H1 (cell line): ENCODE measurements around the gene LCT. TPM values are rescaled to one million over a fixed set of nuclear protein-coding genes. Genes with fewer than 3 reads are reported as not detected.

Experiments used
- CTCF ChIA-PET: fragments of 300-600 bp; sonication (Branson Sonifier 250); formaldehyde crosslinking; loops from one replicate; lab custom pipeline; 2021; ENCODE audit not compliant: partially characterized antibody; lab: Charles Lee
- POLR2A ChIA-PET: fragments of 300-600 bp; sonication (Branson Sonifier 250); formaldehyde crosslinking; loops from one replicate; lab custom pipeline; 2021; ENCODE audit warnings: inconsistent platforms; ENCODE audit not compliant: partially characterized antibody; lab: Charles Lee
- DNase-seq, 2 experiments: peaks; one replicate each; pipeline versions ENCODE4 v3.0.0 to v3.0.0-alpha.2; 2010 to 2022; ENCODE audit warnings: low spot score in 2 of 2, low read depth in 1 of 2, mixed read lengths in 1 of 2
- FAIRE-seq: peaks from 2 replicates; lab custom pipeline; 2011; peaks lifted over from hg19 to GRCh38; lab: Jason Lieb, UNC
- H2AFZ ChIP-seq: 2 replicates; pipeline ENCODE4 v1.8.1; 2012; ENCODE audit warnings: low read length, inconsistent platforms
- H2AK5ac ChIP-seq: 2 replicates; pipeline ENCODE4 v1.6.1; 2013; ENCODE audit warnings: low read depth, low read length
- H2BK120ac ChIP-seq: replicated peaks from 2 replicates; pipeline ENCODE3; 2013; ENCODE audit warnings: low read depth, low read length, inconsistent platforms
- H2BK12ac ChIP-seq: 2 replicates; pipeline ENCODE4 v1.6.1; 2013; ENCODE audit warnings: low read depth, low read length
- H2BK15ac ChIP-seq: 2 replicates; pipeline ENCODE4 v1.6.1; 2013; ENCODE audit warnings: low read length
- H2BK20ac ChIP-seq: 2 replicates; pipeline ENCODE4 v1.6.1; 2013; ENCODE audit warnings: low read length
- H2BK5ac ChIP-seq: 2 replicates; pipeline ENCODE4 v1.6.1; 2013; ENCODE audit warnings: low read depth, low read length
- H3K14ac ChIP-seq: 2 replicates; pipeline ENCODE4 v1.6.1; 2013; ENCODE audit warnings: inconsistent platforms; ENCODE audit not compliant: insufficient read length
- H3K18ac ChIP-seq: 2 replicates; pipeline ENCODE4 v1.6.1; 2013; ENCODE audit warnings: low read length; ENCODE audit errors: extremely low read depth
- H3K23ac ChIP-seq: 2 replicates; pipeline ENCODE4 v1.6.1; 2013; ENCODE audit warnings: inconsistent platforms; ENCODE audit not compliant: insufficient read length
- H3K23me2 ChIP-seq: 2 replicates; pipeline ENCODE4 v1.6.1; 2013; ENCODE audit warnings: low read depth, low read length
- H3K27ac ChIP-seq: 2 replicates; pipeline ENCODE4 v1.6.1; 2011; ENCODE audit warnings: low read depth, low read length, inconsistent platforms
- H3K27me3 ChIP-seq, 4 experiments: replicated peaks in 1 of 4; 1 replicate in 1 of 4; 2 replicates in 3 of 4; pipeline versions ENCODE4 v1.6.1 to v1.8.1; 2011 to 2013; ENCODE audit warnings: low read length in 3 of 4, mild to moderate bottlenecking in 3 of 4, inconsistent platforms in 2 of 4, mixed read lengths in 2 of 4, moderate library complexity in 1 of 4; ENCODE audit not compliant: control insufficient read depth in 3 of 4, insufficient read depth in 3 of 4; ENCODE audit errors: extremely low read depth in 1 of 4
- H3K36me3 ChIP-seq, 4 experiments: 2 replicates each; pipeline versions ENCODE4 v1.6.1 to v1.8.1; 2011 to 2013; ENCODE audit warnings: mild to moderate bottlenecking in 4 of 4, low read length in 3 of 4, moderate library complexity in 2 of 4, control low read depth in 1 of 4, inconsistent platforms in 1 of 4; ENCODE audit not compliant: insufficient read depth in 4 of 4, control insufficient read depth in 2 of 4
- H3K4ac ChIP-seq: replicated peaks from 2 replicates; pipeline ENCODE3; 2013; ENCODE audit warnings: low read length, low read depth, mixed read lengths, inconsistent platforms; ENCODE audit not compliant: insufficient read length
- H3K4me1 ChIP-seq, 4 experiments: replicated peaks in 1 of 4; 1 replicate in 1 of 4; 2 replicates in 3 of 4; pipeline versions ENCODE4 v1.6.1 to v1.8.1; 2011 to 2013; ENCODE audit warnings: low read length in 3 of 4, inconsistent platforms in 2 of 4, mixed read lengths in 1 of 4; ENCODE audit not compliant: insufficient read depth in 4 of 4, control insufficient read depth in 3 of 4
- H3K4me2 ChIP-seq, 2 experiments: 2 replicates each; pipeline versions ENCODE4 v1.6.1 to v1.8.1; 2011 to 2013; ENCODE audit warnings: low read depth in 2 of 2, low read length in 2 of 2, control low read depth in 1 of 2, inconsistent platforms in 1 of 2, mild to moderate bottlenecking in 1 of 2; ENCODE audit not compliant: insufficient read depth in 1 of 2
- H3K4me3 ChIP-seq, 4 experiments: fragments of 200-600, 300-600 bp in 1 of 4; sonication (generic), shearing (Covaris generic), sonication (Bioruptor Twin) in 1 of 4; 2 replicates each; pipeline versions ENCODE4 v1.5.1 to v1.8.1; 2011 to 2016; ENCODE audit warnings: low read length in 4 of 4, low read depth in 3 of 4, control low read depth in 2 of 4, inconsistent platforms in 2 of 4, mild to moderate bottlenecking in 2 of 4, mixed read lengths in 1 of 4, moderate library complexity in 1 of 4; ENCODE audit not compliant: insufficient read depth in 2 of 4; ENCODE audit errors: extremely low read depth in 1 of 4
- H3K56ac ChIP-seq: replicated peaks from 2 replicates; pipeline ENCODE3; 2013; ENCODE audit warnings: low read depth, mild to moderate bottlenecking, mixed read lengths, low read length, inconsistent platforms; ENCODE audit not compliant: insufficient read length
- H3K79me1 ChIP-seq: 2 replicates; pipeline ENCODE4 v1.6.1; 2013; ENCODE audit warnings: low read depth, low read length, control low read depth
- H3K79me2 ChIP-seq, 2 experiments: 2 replicates each; pipeline versions ENCODE4 v1.6.1 to v1.8.1; 2012 to 2013; ENCODE audit warnings: low read length in 2 of 2, mild to moderate bottlenecking in 2 of 2, inconsistent platforms in 1 of 2; ENCODE audit not compliant: insufficient read depth in 2 of 2, control insufficient read depth in 1 of 2
- H3K9ac ChIP-seq, 4 experiments: replicated peaks in 1 of 4; 1 replicate in 1 of 4; 2 replicates in 3 of 4; pipeline versions ENCODE4 v1.6.1 to v1.8.1; 2011 to 2013; ENCODE audit warnings: low read depth in 3 of 4, low read length in 3 of 4, control low read depth in 2 of 4, mild to moderate bottlenecking in 2 of 4, moderate library complexity in 2 of 4, inconsistent platforms in 1 of 4; ENCODE audit errors: extremely low read depth in 1 of 4
- H3K9me3 ChIP-seq, 2 experiments: 2 replicates each; pipeline versions ENCODE4 v1.6.1 to v1.8.1; 2012 to 2013; ENCODE audit warnings: mild to moderate bottlenecking in 2 of 2, moderate library complexity in 2 of 2, control low read depth in 1 of 2, inconsistent platforms in 1 of 2, low read depth in 1 of 2, low read length in 1 of 2, mixed read lengths in 1 of 2; ENCODE audit not compliant: insufficient read depth in 2 of 2
- H4K20me1 ChIP-seq, 2 experiments: replicated peaks in 1 of 2; 2 replicates each; pipeline versions ENCODE3 to v1.8.1; 2011 to 2013; ENCODE audit warnings: inconsistent platforms in 2 of 2, low read length in 2 of 2, mild to moderate bottlenecking in 1 of 2; ENCODE audit not compliant: insufficient read depth in 2 of 2, control insufficient read depth in 1 of 2
- H4K5ac ChIP-seq: 2 replicates; pipeline ENCODE4 v1.6.1; 2013; ENCODE audit warnings: low read length, low read depth, mixed read lengths, inconsistent platforms; ENCODE audit not compliant: insufficient read length
- H4K8ac ChIP-seq: 2 replicates; pipeline ENCODE4 v1.8.0; 2013; ENCODE audit warnings: mild to moderate bottlenecking, moderate library complexity, low read length, inconsistent platforms; ENCODE audit not compliant: insufficient read depth; ENCODE audit errors: extremely low read depth
- H4K91ac ChIP-seq: replicated peaks from 2 replicates; pipeline ENCODE3; 2013; ENCODE audit warnings: low read length, mixed read lengths, inconsistent platforms; ENCODE audit not compliant: insufficient read length
- ATF3 ChIP-seq: IDR thresholded peaks from 2 replicates; pipeline ENCODE4 v1.6.1; 2011; ENCODE audit warnings: low read depth, mild to moderate bottlenecking, low read length; ENCODE audit not compliant: insufficient read depth
- GABPA ChIP-seq: IDR thresholded peaks from 2 replicates; pipeline ENCODE4 v1.6.1; 2011; ENCODE audit warnings: mild to moderate bottlenecking, low read length, moderate library complexity, borderline replicate concordance; ENCODE audit not compliant: insufficient read depth
- PHF8 ChIP-seq: fragments of 200-600 bp; sonication (generic); conservative IDR thresholded peaks from 2 replicates; pipeline ENCODE4 v1.7.1; 2012; ENCODE audit warnings: low read depth, mild to moderate bottlenecking, inconsistent platforms, low read length, moderate library complexity
- RAD21 ChIP-seq, 2 experiments: IDR thresholded peaks in 1 of 2; conservative IDR thresholded peaks in 1 of 2; 2 replicates each; pipeline ENCODE4 v1.6.1; 2011; ENCODE audit warnings: low read depth in 2 of 2, low read length in 2 of 2, improper control_type of control experiment in 1 of 2, inconsistent platforms in 1 of 2, mild to moderate bottlenecking in 1 of 2, moderate library complexity in 1 of 2
- WGBS, 2 experiments: shearing (Covaris generic) in 1 of 2; methylation state at CpG; one replicate each; pipeline versions ENCODE4 v1.1.6 to v1.1.7; 2013 to 2015; ENCODE audit warnings: low lambda C conversion rate in 2 of 2, mixed read lengths in 2 of 2, inconsistent platforms in 1 of 2, low coverage in 1 of 2, missing lambda C conversion rate in 1 of 2; ENCODE audit not compliant: insufficient replicate concordance in 2 of 2, insufficient coverage in 1 of 2, insufficient read length in 1 of 2; ENCODE audit errors: extremely low coverage in 1 of 2, missing lambda C conversion rate in 1 of 2; 5-methylcytosine and 5-hydroxymethylcytosine counted together
- polyA plus RNA-seq, 7 experiments: library from polyadenylated mRNA; depleted of rRNA in 3 of 7; stranded (reverse) in 5 of 7; unstranded in 2 of 7; fragments of >200 nt in 5 of 7; fragments of 200-250 nt in 2 of 7; gene quantifications; 1 replicate in 5 of 7; 2 replicates in 1 of 7; 4 replicates in 1 of 7; pipeline versions ENCODE4 v1.2.1 to v1.2.3, GENCODE V29; 2011 to 2013; ENCODE audit warnings: missing spikeins in 2 of 7, mixed read lengths in 2 of 7
- total RNA-seq: library from RNA; stranded (reverse); fragmentation: NEBNext Ultra II Directional; extraction: Animal tissue kit (Norgen Biotek cat#: 25700); gene quantifications from 2 replicates; pipeline ENCODE4 v1.2.1, GENCODE V29; 2021
- TF ChIP-seq, protein P1 (sequence below), 3 experiments: IDR thresholded peaks; 1 replicate in 2 of 3; 2 replicates in 1 of 3; pipeline versions ENCODE4 v1.5.1 to v1.6.1; 2011; ENCODE audit warnings: low read length in 3 of 3, mild to moderate bottlenecking in 3 of 3, inconsistent platforms in 2 of 3, low read depth in 1 of 3, moderate library complexity in 1 of 3; ENCODE audit not compliant: insufficient read depth in 1 of 3; ENCODE audit errors: control extremely low read depth in 1 of 3

Gene LCT
- total and polyA plus RNA-seq, 2 of the 8 experiments (the other 6 are each of a cell fraction or from before 2014, with no cell fraction given), result 0.06 TPM; not detected in 1

DNA sequence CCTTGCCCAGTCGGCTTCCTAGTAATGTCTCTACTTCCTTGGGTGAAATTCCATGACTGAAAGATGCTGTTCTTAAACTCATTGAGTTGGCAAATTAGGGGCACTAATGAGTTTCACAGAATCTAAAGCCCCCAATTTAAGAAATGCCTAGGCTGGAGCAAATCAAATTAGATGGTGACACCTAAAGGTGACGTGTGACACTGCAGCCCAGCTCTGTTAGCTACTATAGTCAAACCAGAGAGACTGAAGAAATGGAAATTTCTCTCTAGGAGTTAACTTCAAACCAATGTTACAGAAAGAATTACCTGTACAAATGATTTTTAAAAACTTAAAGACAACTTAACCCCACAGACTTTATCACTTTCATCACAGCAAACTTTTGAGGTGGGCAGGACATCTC, 37.2 kb downstream of the LCT start:
- no peaks in the 10 kb centered on the region for H3K36me3 ChIP-seq
- H3K79me1 ChIP-seq, result no peaks in the 10 kb centered on the region; the same call in 1 of the 2 replicates
- no peak overlapping the region for H3K9ac ChIP-seq
- no peak for DNase-seq
- no peak overlapping the region for H3K4me3 ChIP-seq
- no peak overlapping the region for H3K23ac ChIP-seq
- no peaks in the 10 kb centered on the region; a peak in 1 of 7 replicates for H3K4me1 ChIP-seq
- 41% methylated on average over 2 of the region's 2 CpGs; no CpG with 5 or more reads in 1 of the 2 experiments for WGBS, 2 experiments
- no peak overlapping the region for H3K4ac ChIP-seq
- H3K9me3 ChIP-seq, result peaks cover 15 to 29% of the 10 kb centered on the region in 2 experiments
- no peaks in the 10 kb centered on the region for H3K23me2 ChIP-seq
- H3K79me2 ChIP-seq, result no peaks in the 10 kb centered on the region
- ChIA-PET CTCF (interaction anchor here (1.4 to 5.8 kb wide), 7 partner anchors 8 to 86 kb away, joined by 3 to 87 read pairs (median 24); no protein-coding TSS in a partner anchor), POLR2A (no interaction called here)
- H3K14ac ChIP-seq, result no peak overlapping the region
- no peak overlapping the region for H2BK20ac ChIP-seq
- H3K27me3 ChIP-seq, result no peaks in the 10 kb centered on the region
- H2AK5ac ChIP-seq, result no peak overlapping the region
- 0 out of 4 replicates have a peak, but pooled peaks of 1 of the 2 experiments have one; percentile 1 for TF ChIP-seq RAD21 (IDR thresholded peaks at IDR 0.05 in 1 of 2, conservative IDR thresholded peaks at IDR 0.05 in 1 of 2; ENCODE audit: low read depth in 2 of 2, low read length in 2 of 2)
- no peak for TF ChIP-seq PHF8
- no peak for TF ChIP-seq GABPA
- TF ChIP-seq, protein P1, sequence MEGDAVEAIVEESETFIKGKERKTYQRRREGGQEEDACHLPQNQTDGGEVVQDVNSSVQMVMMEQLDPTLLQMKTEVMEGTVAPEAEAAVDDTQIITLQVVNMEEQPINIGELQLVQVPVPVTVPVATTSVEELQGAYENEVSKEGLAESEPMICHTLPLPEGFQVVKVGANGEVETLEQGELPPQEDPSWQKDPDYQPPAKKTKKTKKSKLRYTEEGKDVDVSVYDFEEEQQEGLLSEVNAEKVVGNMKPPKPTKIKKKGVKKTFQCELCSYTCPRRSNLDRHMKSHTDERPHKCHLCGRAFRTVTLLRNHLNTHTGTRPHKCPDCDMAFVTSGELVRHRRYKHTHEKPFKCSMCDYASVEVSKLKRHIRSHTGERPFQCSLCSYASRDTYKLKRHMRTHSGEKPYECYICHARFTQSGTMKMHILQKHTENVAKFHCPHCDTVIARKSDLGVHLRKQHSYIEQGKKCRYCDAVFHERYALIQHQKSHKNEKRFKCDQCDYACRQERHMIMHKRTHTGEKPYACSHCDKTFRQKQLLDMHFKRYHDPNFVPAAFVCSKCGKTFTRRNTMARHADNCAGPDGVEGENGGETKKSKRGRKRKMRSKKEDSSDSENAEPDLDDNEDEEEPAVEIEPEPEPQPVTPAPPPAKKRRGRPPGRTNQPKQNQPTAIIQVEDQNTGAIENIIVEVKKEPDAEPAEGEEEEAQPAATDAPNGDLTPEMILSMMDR (IDR thresholded peaks at IDR 0.05; ENCODE audit: control extremely low read depth in 1 of 3, insufficient read depth in 1 of 3, low read depth in 1 of 3, low read length in 3 of 3), result peak in 1 of 3 experiments; percentile 26; a peak in 1 of 4 replicates
- TF ChIP-seq ATF3, result no peak
- H4K5ac ChIP-seq, result no peak overlapping the region
- H2BK15ac ChIP-seq, result no peak overlapping the region
- H3K4me2 ChIP-seq, result no peak overlapping the region
- no peak overlapping the region for H4K91ac ChIP-seq
- H3K18ac ChIP-seq, result no peak overlapping the region
- no peak overlapping the region for H2BK120ac ChIP-seq
- H2BK12ac ChIP-seq, result no peak overlapping the region
- no peak overlapping the region for H2BK5ac ChIP-seq
- no peak overlapping the region for H2AFZ ChIP-seq
- no peaks in the 10 kb centered on the region for H4K20me1 ChIP-seq
- H4K8ac ChIP-seq, result no peak overlapping the region
- no peak overlapping the region for H3K27ac ChIP-seq
- H3K56ac ChIP-seq, result no peak overlapping the region
- FAIRE-seq, result no peak
